ENCODE data around the gene KIF5C.

GRCh38 chr2:149061133-149061745, 186.2 kb downstream of the KIF5C start:
- no peak for TF ChIP-seq POLR2A (IDR thresholded peaks at IDR 0.05)
- TF ChIP-seq, protein P1, sequence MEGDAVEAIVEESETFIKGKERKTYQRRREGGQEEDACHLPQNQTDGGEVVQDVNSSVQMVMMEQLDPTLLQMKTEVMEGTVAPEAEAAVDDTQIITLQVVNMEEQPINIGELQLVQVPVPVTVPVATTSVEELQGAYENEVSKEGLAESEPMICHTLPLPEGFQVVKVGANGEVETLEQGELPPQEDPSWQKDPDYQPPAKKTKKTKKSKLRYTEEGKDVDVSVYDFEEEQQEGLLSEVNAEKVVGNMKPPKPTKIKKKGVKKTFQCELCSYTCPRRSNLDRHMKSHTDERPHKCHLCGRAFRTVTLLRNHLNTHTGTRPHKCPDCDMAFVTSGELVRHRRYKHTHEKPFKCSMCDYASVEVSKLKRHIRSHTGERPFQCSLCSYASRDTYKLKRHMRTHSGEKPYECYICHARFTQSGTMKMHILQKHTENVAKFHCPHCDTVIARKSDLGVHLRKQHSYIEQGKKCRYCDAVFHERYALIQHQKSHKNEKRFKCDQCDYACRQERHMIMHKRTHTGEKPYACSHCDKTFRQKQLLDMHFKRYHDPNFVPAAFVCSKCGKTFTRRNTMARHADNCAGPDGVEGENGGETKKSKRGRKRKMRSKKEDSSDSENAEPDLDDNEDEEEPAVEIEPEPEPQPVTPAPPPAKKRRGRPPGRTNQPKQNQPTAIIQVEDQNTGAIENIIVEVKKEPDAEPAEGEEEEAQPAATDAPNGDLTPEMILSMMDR (IDR thresholded peaks at IDR 0.05): no peak
